HG03342 (cell line): ENCODE results near the gene LSMEM2.

Source experiments
- ATAC-seq: cut with Tn5 transposase; IDR thresholded peaks from one replicate; pipeline ENCODE4 v1.9.1; 2021; ENCODE audit warnings: mild to moderate bottlenecking, moderate library complexity; ENCODE audit not compliant: unreplicated experiment

The LSMEM2 gene

DNA sequence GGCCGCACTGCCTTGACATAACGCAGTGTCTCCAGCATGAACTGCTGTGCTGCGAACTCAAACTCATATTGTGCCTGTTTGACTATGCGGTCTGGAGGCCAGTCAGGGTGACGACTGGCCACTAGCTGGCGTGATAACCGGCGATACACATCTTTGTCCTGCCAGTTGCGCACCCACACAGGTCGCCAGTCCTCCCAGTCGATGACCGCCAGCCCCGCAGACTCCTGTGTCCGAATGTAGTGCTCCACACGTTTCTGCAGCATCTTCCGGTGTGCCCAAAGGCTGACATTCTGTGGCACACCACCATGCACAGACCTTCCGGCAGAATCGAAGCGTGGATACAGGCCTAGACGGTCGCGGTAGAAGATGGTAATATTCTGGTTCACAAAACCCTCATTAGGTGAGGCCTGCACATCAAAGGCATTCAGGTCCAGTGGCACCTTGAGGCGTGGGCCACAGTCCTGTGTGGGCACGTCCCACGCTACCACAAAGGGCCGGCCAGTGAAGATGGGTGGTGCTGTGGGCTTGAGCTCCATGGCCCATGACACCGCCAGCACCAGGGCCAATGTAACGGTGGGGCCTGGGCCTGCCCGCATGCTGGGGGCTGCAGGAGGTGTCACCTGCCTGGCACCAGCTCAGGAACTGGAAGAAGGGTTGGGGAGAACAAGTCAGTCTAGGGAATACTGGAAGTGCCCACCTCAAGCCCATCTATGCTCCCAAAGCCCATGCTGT lies 41.2 kb downstream of the LSMEM2 start:
- ATAC-seq = no peak

DNA sequence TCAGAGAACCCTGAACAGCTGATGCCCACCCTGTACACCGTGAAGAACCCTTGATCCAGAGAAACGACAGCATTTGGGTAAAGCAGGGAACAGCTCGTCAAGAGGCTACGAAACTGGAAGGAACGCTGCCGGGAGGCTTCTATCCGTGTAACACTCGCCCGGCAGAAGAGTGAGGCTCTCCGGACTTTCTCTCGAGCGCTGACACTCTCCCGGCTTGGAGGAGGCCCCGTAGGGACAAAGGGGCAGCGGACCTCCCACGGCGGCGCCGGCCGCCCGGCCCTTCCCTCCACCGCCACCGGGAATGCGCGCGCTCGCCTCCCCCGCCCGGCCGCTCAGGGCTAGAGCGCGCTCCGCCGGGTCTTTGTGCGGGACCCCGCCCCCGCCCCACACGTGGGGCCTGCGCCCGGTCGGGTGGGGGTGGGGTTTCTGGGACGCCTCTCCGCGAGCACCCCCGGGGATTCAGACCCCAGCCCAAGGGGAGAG lies 42.0 kb downstream of the LSMEM2 start:
- peak; percentile 36 for ATAC-seq

DNA sequence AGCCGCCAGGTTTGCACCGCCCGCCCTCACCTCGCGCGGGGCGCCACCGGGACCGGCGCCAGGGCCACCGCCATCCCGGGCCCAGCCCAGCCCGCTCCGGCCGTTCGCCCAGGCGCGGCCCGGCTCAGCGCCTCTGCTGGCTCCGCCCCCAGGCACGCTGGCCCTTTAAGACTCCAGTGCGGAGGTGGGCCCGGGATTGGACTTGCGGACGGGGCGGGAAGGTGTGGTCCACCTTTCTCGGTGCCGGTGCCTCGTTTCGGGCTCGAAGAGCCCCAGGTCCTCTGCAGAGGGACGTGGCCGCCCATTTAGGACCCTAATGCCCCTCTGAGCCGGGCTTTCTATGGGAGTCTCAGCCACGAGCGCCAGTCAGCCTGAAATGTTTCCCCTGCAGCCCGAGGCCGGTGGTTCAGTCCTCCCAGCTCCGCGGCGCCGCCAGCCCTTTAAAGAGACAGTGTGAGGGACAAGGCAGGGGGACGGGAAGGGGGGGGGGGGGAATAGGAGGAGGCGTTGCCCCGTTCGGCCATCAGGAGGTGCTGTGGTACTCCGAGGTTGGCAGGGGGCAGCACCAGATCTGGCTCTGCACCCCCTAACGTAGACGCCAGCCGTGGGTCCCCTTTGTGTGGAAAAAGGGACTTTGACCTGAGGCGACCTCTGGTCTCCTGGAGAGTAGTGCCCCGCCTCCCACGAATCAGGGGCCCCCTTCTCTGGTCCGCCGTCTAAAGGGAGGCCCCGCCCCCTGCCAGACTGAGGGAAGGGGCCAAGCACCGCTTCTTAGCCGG lies 42.6 kb downstream of the LSMEM2 start:
- peak; percentile 64 for ATAC-seq

DNA sequence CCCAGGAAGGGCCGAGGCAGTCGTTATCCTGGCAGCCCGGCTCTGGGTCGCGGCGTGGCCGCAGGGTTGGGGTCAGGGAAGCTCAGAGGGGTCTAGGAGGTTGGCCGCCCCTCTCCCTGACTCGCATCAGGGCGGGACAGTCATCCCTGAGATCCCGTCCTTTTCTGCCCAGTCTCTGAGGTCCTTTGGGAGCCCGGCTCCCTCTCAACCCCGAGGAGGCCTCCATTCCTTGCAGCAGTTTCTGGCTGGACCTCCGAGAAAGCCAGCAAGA lies 43.2 kb downstream of the LSMEM2 start:
- ATAC-seq = no peak

DNA sequence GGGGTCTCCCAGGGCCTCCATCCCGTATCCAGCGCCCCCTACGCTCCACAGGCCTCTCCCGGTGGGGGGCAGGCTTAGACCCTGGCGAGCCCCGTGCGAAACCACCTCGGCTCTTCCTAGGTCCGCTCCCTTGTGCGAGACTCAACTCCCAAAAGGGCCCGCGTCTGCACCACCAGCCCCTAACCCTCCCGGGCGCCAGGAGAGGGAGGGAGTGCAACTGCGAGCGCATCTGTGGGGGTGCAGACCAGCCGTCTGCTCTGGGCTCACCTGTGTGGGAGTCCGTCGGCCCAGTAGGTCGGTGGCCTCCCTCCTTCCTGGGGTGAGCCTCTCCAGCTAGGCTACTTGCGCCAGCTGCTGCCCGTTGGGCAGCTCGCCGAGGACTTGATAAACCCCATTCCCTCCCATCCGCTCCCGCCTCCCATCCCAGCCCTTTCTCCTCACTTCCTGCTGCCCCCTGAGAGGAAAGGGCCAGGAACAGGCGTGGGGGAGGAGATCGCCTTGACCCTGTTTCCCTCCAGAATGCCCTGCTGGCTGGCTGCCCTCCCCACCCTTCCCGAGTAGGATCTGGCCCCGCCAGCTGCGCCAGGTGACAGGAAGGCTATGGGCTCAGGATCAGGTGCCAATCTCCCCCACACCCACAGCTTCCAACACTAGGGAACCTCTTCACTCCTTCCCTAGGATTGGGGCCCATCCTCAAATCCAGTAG lies 43.7 kb downstream of the LSMEM2 start, which contains the start of gene HYAL2:
HYAL2 (minus strand) TSS at position 360 of the 706 bp plus-strand sequence. CDS start 2,256 bp downstream, outside the sequence.
- no peak for ATAC-seq

DNA sequence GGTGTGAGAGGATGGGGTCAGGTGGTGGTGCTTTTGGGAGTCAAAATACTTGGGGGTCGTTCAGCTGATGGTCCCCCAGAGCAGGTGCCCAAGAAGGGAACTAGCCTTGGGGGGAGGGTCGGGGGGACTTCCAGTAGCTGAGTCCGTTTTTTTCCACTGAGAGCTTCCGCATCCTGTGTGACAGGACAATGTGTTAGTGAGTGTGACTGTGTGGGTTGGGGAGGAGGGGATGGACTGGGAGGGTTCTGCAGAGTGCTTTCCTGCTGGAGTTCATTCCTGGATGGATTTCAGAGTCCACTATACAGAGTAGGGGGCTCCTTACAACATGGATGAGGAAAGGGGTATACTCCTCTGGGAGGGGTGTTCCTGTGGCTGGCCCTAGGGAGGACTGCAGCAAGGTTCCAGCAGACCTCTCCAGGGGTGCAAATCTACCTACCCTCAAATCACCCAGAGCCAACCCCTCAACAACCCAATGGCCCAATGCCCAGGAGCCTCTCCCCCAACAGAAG lies 44.3 kb downstream of the LSMEM2 start:
- ATAC-seq = no peak

DNA sequence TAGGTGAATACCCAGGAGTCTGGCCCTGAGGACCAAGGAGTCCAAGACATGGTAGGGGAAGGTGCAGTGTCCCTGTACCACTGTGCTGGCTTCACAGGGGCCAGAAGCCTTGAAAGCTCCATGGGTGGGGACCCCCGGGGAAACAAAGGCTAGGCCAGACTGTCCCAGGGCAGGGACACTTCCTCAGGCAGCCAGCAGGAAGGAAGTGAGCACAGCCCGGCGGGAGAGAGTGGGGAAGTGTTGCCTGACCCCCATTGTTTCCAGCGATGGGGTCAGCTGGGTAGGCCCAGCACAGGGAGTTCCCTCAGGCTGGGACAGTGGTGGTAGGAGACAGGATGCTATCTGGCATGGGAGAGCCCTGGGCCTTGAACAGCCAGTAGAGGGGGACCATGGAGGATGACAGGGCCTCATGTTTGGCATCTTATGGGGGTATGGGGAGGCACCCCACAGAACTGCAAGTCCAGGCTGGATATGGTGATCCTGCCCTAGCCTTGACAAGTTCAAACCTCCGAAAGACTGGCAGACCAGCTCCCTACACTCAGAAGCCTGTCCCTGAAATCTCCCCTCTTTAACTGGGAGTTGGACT lies 44.8 kb downstream of the LSMEM2 start:
- ATAC-seq = no peak

DNA sequence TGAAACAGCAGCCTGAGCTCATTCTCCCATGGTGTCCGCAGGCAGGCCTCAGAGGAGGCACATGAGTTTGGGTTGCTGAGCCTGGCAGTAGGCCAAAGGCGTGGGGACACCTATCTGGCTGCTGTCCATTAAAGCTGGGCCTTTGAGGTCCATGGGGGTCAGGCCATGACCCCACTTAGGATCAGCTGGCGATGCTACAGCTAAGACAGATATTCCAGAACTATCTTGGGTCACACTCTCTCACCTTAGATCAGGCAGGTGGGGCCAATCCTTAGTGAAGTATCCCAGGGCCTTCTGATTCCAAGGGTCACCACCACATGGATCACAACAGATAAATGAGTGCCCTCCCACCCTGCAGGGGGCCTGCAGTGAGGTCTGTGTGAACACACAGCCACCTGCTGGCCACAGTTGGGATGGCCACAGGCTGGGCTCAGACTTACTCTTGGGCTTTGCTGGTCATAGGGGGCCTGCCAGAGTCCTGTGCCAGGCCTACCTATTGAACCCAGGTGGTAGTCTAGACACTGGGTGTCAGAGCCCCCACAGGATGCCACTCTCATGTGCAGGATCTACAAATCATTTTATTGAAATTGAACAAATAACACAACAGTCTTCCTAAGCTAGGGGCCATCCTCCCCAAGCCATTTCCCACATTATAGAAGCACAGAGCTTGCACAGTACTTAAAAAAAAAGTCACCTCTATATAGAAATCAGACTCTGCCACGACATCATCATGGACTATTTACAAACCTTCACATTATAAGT lies 45.6 kb downstream of the LSMEM2 start:
- no peak for ATAC-seq

DNA sequence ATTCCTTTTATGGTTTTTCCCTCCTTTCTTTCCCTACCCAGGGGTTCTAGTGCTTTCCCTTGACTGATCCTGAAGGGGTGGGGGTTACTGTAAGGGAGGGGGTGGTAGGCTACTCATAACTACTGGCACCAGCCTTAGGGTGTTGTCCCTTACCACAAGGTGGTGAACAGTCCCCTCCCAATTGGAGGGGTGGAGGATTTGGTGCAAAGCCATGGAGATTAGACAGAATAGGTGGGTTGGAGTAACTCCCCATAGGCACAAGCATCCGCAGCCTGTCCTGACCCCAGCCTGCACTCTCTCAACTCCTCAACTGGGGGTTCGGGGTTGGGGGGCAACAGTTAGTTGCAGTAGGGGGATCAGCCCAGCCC lies 46.2 kb downstream of the LSMEM2 start:
- no peak for ATAC-seq

DNA sequence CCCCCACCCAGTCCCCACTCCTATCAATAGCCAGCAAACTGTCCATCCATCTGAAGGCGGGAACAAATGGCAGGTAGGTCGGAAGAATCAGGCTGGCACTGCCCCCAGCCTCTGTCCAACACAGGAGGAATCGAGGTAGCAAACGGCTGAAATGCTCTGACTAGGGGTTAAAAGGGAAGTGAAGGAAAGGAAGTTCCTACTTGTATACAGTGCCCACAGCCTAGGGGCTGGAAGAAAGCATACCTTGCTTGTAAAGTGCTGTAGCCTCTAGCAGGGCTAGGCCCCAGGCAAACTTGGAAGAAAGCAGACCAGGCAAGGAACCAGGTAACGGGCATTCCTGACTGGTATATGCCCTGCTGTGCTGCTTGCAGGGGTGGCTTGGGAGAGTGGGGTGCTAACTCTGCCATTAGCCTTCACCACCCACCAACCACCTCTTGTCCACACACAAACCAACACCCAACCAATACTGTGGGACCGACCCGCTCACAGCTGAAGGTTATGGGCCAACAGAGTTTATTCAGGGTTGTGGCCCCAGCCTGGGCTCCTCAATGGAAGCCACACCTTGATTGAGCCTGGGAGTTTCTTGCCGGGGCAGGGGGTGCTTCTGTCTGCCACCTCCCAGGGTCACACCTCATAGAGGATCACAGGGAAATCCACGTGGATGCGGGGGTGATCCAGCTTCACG lies 46.8 kb downstream of the LSMEM2 start:
- ATAC-seq = no peak

DNA sequence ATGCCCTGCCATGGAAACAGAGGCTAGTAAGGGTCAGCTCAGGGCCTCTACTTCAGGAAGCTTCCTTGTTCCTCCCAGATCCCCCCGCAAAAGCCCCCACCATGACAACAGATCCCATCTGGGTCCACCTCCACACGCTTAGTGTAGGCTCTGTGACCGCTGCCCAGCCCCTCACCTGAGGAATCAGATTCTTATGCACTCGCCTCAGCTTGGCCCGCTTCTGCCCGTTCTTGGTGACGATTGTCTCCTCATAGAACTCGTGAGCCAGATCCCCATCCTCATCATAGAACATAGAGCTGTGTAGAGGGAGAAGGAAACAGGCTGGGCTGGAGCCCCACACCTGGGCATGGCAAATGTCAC lies 47.3 kb downstream of the LSMEM2 start:
- ATAC-seq = no peak

DNA sequence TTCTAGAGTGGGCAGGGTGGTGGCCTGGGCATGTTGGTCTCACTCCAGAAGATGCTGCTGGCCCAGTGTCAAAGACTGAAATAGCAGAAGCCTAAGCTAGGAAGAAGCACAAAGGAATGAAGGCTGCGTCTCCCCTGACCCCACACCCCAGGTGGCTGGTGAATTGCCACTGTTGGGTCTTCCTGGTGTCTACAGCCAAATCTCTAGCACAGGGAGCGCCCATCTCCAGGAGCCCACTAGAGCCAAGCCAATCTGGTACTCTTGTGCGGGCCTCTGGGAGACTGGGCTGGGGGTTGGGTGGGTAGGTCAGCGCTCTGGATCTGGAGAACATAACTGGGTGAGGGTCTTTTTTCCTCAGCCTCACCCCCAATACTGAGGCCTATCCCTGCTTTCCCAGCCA lies 48.2 kb downstream of the LSMEM2 start:
- no peak for ATAC-seq

DNA sequence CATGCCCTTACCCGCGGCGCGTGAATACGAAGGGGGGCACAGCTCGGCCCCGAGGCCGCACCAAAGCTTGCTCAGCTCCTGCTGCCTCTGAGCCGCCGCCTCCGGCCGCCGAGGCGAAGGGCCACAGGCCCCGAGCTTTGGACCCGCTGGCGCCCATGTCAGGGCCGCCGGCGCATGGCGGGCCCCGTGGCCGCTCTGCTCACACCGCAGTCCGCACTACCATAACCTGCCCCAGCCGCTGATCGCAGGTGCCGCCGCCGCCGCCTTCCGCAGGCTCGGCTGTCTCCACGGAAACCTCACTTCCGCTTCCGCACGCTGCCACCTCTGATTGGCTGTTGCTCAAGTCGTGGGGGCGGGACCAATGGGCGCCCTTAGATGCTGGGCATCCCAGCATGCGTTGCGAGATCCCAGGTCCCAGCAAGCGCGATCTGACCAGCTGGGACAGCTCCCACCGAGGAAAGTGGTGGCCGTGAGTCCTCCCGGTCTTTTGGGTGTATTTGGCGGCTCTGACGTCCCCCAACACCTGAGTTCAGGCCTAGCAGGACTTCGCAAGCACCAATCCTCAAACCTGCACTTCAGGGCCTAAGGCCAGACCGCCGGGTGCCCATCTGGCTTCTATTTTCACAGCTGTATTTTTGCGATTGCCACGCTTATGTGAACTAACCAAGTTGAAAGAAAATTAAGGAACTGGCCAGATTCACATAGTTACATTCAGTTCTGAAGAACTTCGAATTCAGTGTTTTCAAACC lies 49.2 kb downstream of the LSMEM2 start, which contains the start of gene TUSC2:
TUSC2 (minus strand) TSS at position 281 of the 749 bp plus-strand sequence; CDS start at position 157, 124 bp downstream.
- peak; percentile 90 for ATAC-seq

DNA sequence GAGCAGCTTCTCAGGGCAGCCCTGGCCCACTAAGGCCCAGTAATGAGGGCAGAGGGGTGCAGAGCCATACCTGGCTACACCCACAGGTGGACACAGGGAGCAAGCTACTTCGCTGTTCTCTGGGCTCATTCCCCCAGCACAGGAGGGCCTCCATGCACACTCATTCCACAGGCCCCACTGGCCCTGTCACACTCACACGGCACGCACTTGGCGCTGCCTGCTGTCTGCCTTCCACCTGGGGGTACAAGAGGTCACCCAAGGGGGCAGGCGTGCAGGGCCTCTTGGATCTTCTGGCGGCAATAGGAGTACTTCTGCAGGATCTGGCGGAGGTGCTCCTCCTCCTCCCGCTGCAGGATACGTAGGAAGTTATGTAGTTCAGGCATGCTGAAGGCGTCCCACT lies 51.4 kb downstream of the LSMEM2 start:
- no peak for ATAC-seq

DNA sequence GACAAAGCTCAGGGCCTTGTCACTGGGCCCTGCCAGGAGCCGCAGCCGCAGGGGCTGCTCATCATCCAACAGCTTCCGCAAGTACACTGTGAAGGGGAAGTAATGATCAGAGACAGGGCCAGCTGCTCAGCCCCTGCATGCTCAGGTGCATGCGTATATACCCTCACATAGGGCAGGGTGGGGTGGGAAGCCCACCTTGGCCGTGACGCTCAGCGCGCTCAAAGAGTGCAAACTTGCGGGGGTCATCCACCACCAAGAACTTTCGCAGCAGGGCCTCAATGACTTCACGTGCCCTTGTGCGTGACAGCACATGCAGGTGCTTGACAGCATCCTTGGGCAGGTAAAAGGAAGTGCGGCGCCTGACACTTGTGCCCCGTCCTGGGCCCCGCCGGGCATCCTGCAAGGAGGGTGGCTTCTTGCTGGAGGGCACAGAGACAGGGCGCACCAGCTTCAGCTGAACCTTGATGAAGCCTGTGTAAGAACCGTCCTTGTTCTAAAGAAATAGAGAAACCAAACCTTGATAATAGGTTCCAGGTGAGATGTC lies 52.5 kb downstream of the LSMEM2 start:
- ATAC-seq = no peak

DNA sequence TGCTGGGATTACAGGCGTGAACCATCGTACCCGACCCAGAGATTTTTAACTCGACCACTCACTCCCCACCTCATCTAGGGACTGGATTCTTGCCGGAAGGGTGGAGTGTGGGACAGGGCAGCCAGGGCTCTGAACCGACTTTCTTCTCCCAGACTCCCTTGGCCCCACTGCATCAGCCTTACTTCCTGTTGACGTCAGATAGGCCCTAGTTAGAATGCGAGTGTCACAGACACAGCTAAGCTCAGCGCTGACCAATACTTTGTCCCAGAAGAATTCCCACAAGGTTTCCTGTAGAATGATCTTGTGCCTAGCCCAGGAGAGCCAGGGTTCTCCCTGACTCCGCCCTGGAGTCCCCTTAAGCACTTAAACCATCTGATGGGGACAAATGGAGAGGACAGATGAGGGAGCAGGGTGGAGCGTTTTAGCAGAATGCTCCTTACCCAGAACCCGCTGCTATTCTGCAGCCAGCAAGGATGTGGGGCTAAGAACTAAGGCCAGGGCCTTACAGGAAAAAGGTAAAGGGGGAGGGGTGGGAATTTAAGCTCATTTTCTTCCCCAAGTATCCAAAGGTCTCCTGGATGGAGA lies 54.9 kb downstream of the LSMEM2 start:
- ATAC-seq = no peak

DNA sequence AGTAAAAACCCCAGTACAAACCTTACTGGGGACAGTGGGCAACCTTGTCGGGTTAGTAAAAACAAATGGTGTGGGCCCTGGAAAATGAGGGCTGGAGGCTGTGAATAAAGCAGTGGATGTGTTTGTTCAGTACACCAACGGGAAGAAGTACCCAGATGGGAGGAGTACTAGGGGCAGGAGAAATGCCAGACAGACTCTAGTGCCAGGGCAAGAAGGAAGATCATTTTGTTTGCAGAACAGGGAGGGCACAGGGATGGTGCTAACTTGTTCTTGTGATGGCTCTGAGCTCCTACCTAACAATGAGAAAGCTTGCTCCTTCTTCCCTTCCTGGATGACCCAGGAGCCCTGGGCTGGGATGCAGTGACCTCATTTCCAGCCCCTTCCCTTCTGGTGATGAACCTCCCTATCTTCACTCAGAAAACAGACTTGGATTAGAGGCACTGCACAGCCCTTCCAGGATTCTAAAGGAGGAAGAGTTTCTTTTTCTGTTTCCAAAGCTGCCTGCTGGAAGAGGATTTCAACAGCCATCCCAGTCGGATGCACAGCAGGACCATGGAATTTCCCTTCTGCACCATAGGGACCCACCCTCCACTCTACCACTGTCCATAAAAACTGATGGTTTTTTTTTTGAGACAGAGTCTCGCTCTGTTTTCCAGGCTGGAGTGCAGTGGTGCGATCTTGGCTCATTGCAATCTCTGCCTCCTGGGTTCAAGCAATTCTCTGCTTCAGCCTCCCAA lies 55.6 kb downstream of the LSMEM2 start:
- no peak for ATAC-seq
